AG04450 (cell line): ENCODE measurements around the gene MEIKIN. TPM values are rescaled to one million over a fixed set of nuclear protein-coding genes. Genes with fewer than 3 reads are reported as not detected.

Experiments used
- CTCF ChIA-PET: fragments of 300-600, 350-600 bp; formaldehyde crosslinking; extraction: SDS; loops from one replicate; lab custom pipeline; 2022; ENCODE audit warnings: antibody characterized with exemption, inconsistent platforms; lab: Charles Lee
- POLR2A ChIA-PET: fragments of 350-600 bp; formaldehyde crosslinking; extraction: SDS; loops from one replicate; lab custom pipeline; 2021; ENCODE audit warnings: antibody characterized with exemption, inconsistent platforms; lab: Yijun Ruan, JAX
- DNase-seq: peaks from one replicate; pipeline ENCODE4 v3.0.0-alpha.2; 2011; ENCODE audit warnings: low read depth, low spot score
- H3K27ac ChIP-seq: one replicate; pipeline ENCODE4 v1.5.1; 2012; ENCODE audit warnings: low read depth, low read length, control low read depth
- H3K27me3 ChIP-seq: one replicate; pipeline ENCODE4 v1.6.0; 2012; ENCODE audit warnings: low read length; ENCODE audit not compliant: control insufficient read depth, insufficient read depth
- H3K4me3 ChIP-seq: 2 replicates; pipeline ENCODE4 v1.5.1; 2011; ENCODE audit warnings: mild to moderate bottlenecking, low read depth, low read length, control low read depth
- H3K9me3 ChIP-seq: 2 replicates; pipeline ENCODE4 v1.5.1; 2012; ENCODE audit warnings: low read length; ENCODE audit not compliant: control insufficient read depth, insufficient read depth
- CTCF ChIP-seq: IDR thresholded peaks from 2 replicates; pipeline ENCODE4 v1.5.1; 2011; ENCODE audit warnings: low read depth, low read length, control low read depth, inconsistent platforms
- polyA minus RNA-seq: library from RNA; depleted of rRNA, polyadenylated mRNA; stranded (reverse); fragments of >200 nt; gene quantifications from 2 replicates; pipeline ENCODE4 v1.2.3, GENCODE V29; 2011; rRNA and poly(A)+ RNA removed
- polyA plus RNA-seq: library from polyadenylated mRNA; depleted of rRNA; stranded (reverse); fragments of >200 nt; gene quantifications from 2 replicates; pipeline ENCODE4 v1.2.3, GENCODE V29; 2011; rRNA removed

Gene MEIKIN
- polyA plus RNA-seq: not detected in 2 replicates
- not detected in 2 replicates for polyA minus RNA-seq

- no peak within 1 kb of the TSS for H3K27ac ChIP-seq
- H3K9me3 ChIP-seq: no peaks in the 10 kb centered on the region; the same call in 1 of the 2 replicates
- DNase-seq: no peak
- ChIA-PET POLR2A (no interaction called here), CTCF (no interaction called here)
- no peak within 1 kb of the TSS for H3K4me3 ChIP-seq
- no peak for TF ChIP-seq CTCF
- peaks cover 3% of the 10 kb centered on the region for H3K27me3 ChIP-seq
These were observed at the start of gene MEIKIN for GRCh38 chr5:131945551-131946168. TSS of gene MEIKIN (minus strand) at chr5:131945663. CDS start at chr5:131945505, 158 bp downstream.

GRCh38 chr5:131994533-131995226 is 49.2 kb upstream of the MEIKIN start:
- Histone ChIP-seq H3K27ac (no peak overlapping the region), H3K9me3 (no peaks in the 10 kb centered on the region), H3K4me3 (no peak overlapping the region), H3K27me3 (peaks cover 11% of the 10 kb centered on the region)
- ChIA-PET CTCF (no interaction called here), POLR2A (no interaction called here)
- TF ChIP-seq CTCF: no peak
- no peak for DNase-seq

GRCh38 chr5:131994090-131994489 is 48.6 kb upstream of the MEIKIN start:
- ChIA-PET CTCF (interaction anchor here (0.6 kb wide), 1 partner anchor 189 kb away, joined by 3 read pairs; no protein-coding TSS in a partner anchor), POLR2A (no interaction called here)
- no peak overlapping the region for H3K27ac ChIP-seq
- no peak for DNase-seq
- H3K9me3 ChIP-seq: no peaks in the 10 kb centered on the region
- no peak for TF ChIP-seq CTCF
- H3K27me3 ChIP-seq: peaks cover 6% of the 10 kb centered on the region
- H3K4me3 ChIP-seq: no peak overlapping the region

GRCh38 chr5:131993676-131994075 is 48.2 kb upstream of the MEIKIN start:
- H3K9me3 ChIP-seq: no peaks in the 10 kb centered on the region
- CTCF ChIA-PET: interaction anchor here (0.6 kb wide), 1 partner anchor 189 kb away, joined by 3 read pairs; no protein-coding TSS in a partner anchor
- no peak overlapping the region for H3K27ac ChIP-seq
- POLR2A ChIA-PET: no interaction called here
- H3K4me3 ChIP-seq: no peak overlapping the region
- no peak for TF ChIP-seq CTCF
- no peak for DNase-seq
- peaks cover 6% of the 10 kb centered on the region for H3K27me3 ChIP-seq

- no peak for TF ChIP-seq CTCF
- Histone ChIP-seq H3K27me3 (peaks cover 6% of the 10 kb centered on the region), H3K9me3 (no peaks in the 10 kb centered on the region), H3K4me3 (no peak overlapping the region), H3K27ac (no peak overlapping the region)
- DNase-seq: no peak
- ChIA-PET POLR2A (no interaction called here), CTCF (interaction anchor here (0.6 kb wide), 1 partner anchor 1916 kb away, joined by 4 read pairs; no protein-coding TSS in a partner anchor)
These were observed 46.9 kb upstream of the MEIKIN start for GRCh38 chr5:131992370-131992769.
